K562 (cell line): ENCODE data around the gene BCL3. TPM values are rescaled to one million over a fixed set of nuclear protein-coding genes. Genes with fewer than 3 reads are reported as not detected.

ENCODE experiments used
- ARID2 ChIP-seq: fragments of 450-650 bp; IDR thresholded peaks from 2 replicates; pipeline ENCODE4 v1.6.1; 2017; ENCODE audit warnings: antibody characterized with exemption, mild to moderate bottlenecking
- ARNT ChIP-seq, 2 experiments: fragments of 450-650 bp; IDR thresholded peaks; 2 replicates each; pipeline ENCODE4 v1.6.1; 2016; ENCODE audit warnings: mild to moderate bottlenecking in 1 of 2
- BMI1 ChIP-seq: fragments of 150-350 bp; IDR thresholded peaks from 2 replicates; pipeline ENCODE4 v1.6.1; 2014; ENCODE audit warnings: low read length
- CHD4 ChIP-seq: fragments of 200-600 bp; sonication (generic); IDR thresholded peaks from 3 replicates; pipeline ENCODE4 v1.6.1; 2012; ENCODE audit warnings: low read depth, mild to moderate bottlenecking, mixed read lengths, low read length, inconsistent platforms; ENCODE audit not compliant: insufficient read depth, insufficient replicate concordance, poor library complexity, severe bottlenecking
- COPS2 ChIP-seq: fragments of 450-650 bp; conservative IDR thresholded peaks from 2 replicates; pipeline ENCODE4 v1.6.1; 2016; ENCODE audit warnings: mild to moderate bottlenecking, moderate library complexity
- CREB1 ChIP-seq, 2 experiments: sonication (generic) in 1 of 2; formaldehyde crosslinking in 1 of 2; IDR thresholded peaks; 2 replicates each; pipeline versions ENCODE4 v1.6.1 to v1.8.0; 2012 to 2022; ENCODE audit warnings: inconsistent platforms in 1 of 2, mild to moderate bottlenecking in 1 of 2, missing genetic modification reagents in 1 of 2, moderate library complexity in 1 of 2
- CREBBP ChIP-seq: IDR thresholded peaks from one replicate; pipeline ENCODE4 v1.6.1; 2012; ENCODE audit warnings: low read depth, mild to moderate bottlenecking, control low read depth, inconsistent platforms, low read length
- ELF2 ChIP-seq: fragments of 250-450 bp; sonication (Bioruptor Pico); IDR thresholded peaks from 2 replicates; pipeline ENCODE4 v1.5.0; 2021; ENCODE audit warnings: mild to moderate bottlenecking
- FOXM1 ChIP-seq, 2 experiments: fragments of 450-650 bp in 1 of 2; sonication (generic) in 1 of 2; formaldehyde crosslinking in 1 of 2; IDR thresholded peaks; 2 replicates each; pipeline versions ENCODE4 v1.6.1 to v1.9.0; 2017 to 2022; ENCODE audit warnings: low read depth in 2 of 2, mild to moderate bottlenecking in 2 of 2, missing genetic modification reagents in 1 of 2, moderate library complexity in 1 of 2
- HDAC6 ChIP-seq: IDR thresholded peaks from 2 replicates; pipeline ENCODE4 v1.6.1; 2012; ENCODE audit warnings: low read depth, mild to moderate bottlenecking, control low read depth, inconsistent platforms, low read length, moderate library complexity
- HMGN3 ChIP-seq: IDR thresholded peaks from 2 replicates; pipeline ENCODE4 v1.6.1; 2011; ENCODE audit warnings: borderline replicate concordance, low read depth, mild to moderate bottlenecking, mixed read lengths, low read length; ENCODE audit not compliant: insufficient read length; ENCODE audit errors: extremely low read depth
- KDM5B ChIP-seq: fragments of 200-600 bp; sonication (generic); IDR thresholded peaks from 2 replicates; pipeline ENCODE4 v1.6.1; 2012; ENCODE audit warnings: low read depth, mild to moderate bottlenecking, moderate library complexity, low read length, control low read depth, inconsistent platforms; ENCODE audit not compliant: insufficient replicate concordance
- LCOR ChIP-seq: sonication (generic); formaldehyde crosslinking; IDR thresholded peaks from 2 replicates; pipeline ENCODE4 v1.8.0; 2022; ENCODE audit warnings: mild to moderate bottlenecking, missing genetic modification reagents
- NCOA1 ChIP-seq: fragments of 450-650 bp; IDR thresholded peaks from 2 replicates; pipeline ENCODE4 v1.6.1; 2016; ENCODE audit warnings: low read depth
- PHB ChIP-seq: fragments of 250-450 bp; sonication (Bioruptor Pico); IDR thresholded peaks from 2 replicates; pipeline ENCODE4 v1.5.0; 2021
- POLR2AphosphoS5 ChIP-seq: IDR thresholded peaks from 2 replicates; pipeline ENCODE4 v1.6.1; 2011; ENCODE audit warnings: mild to moderate bottlenecking, low read depth, low read length, moderate library complexity; ENCODE audit not compliant: control insufficient read depth, insufficient read depth
- PRMT5 ChIP-seq: sonication (generic); formaldehyde crosslinking; IDR thresholded peaks from 2 replicates; pipeline ENCODE4 v1.5.0; 2020; ENCODE audit warnings: missing genetic modification reagents
- RAD21 ChIP-seq, 2 experiments: fragments of 250-450 bp in 1 of 2; fragments of 450-650 bp in 1 of 2; sonication (Bioruptor Pico) in 1 of 2; formaldehyde crosslinking in 1 of 2; IDR thresholded peaks in 1 of 2; conservative IDR thresholded peaks in 1 of 2; 2 replicates each; pipeline versions ENCODE4 v1.4.0 to v1.8.0; 2020 to 2022; ENCODE audit warnings: mild to moderate bottlenecking in 2 of 2, moderate library complexity in 1 of 2
- SOX6 ChIP-seq: fragments of 450-650 bp; IDR thresholded peaks from 2 replicates; pipeline ENCODE4 v1.6.1; 2014; ENCODE audit warnings: mild to moderate bottlenecking
- SUPT5H ChIP-seq: fragments of 450-650 bp; IDR thresholded peaks from 2 replicates; pipeline ENCODE4 v1.6.1; 2016
- ZNF253 ChIP-seq: fragments of 250-450 bp; sonication (Bioruptor Pico); conservative IDR thresholded peaks from 2 replicates; pipeline ENCODE4 v1.6.1; 2021; ENCODE audit warnings: mild to moderate bottlenecking
- ZNF583 ChIP-seq: fragments of 250-450 bp; sonication (Bioruptor Pico); IDR thresholded peaks from 2 replicates; pipeline ENCODE4 v1.4.0; 2020
- polyA plus RNA-seq, 8 experiments: library from polyadenylated mRNA; depleted of rRNA in 4 of 8; stranded (reverse) in 5 of 8; unstranded in 3 of 8; fragments of >200 nt; fragmentation: Nextera tagmentation in 2 of 8; fragmentation: Illumina TruSeq in 1 of 8; extraction: Ambion mirVana in 2 of 8; extraction: Trizol in 1 of 8; gene quantifications; 2 replicates each; pipeline versions ENCODE4 v1.2.1 to v1.2.3, GENCODE V29; 2011 to 2014; ENCODE audit warnings: inconsistent platforms in 1 of 8, missing spikeins in 1 of 8
- total RNA-seq, 7 experiments: library from RNA; depleted of rRNA in 6 of 7; stranded (reverse); fragments of >200 nt in 6 of 7; fragmentation: Illumina TruSeq in 2 of 7; extraction: Trizol in 2 of 7; gene quantifications; 2 replicates each; pipeline versions ENCODE4 v1.2.1 to v1.2.3, GENCODE V29; 2011 to 2021; ENCODE audit warnings: low replicate concordance in 1 of 7
- TF ChIP-seq, protein P1 (sequence below): fragments of 250-450 bp; sonication (Bioruptor Pico); IDR thresholded peaks from 2 replicates; pipeline ENCODE4 v1.4.0; 2020; ENCODE audit warnings: mild to moderate bottlenecking
- TF ChIP-seq, protein P2 (sequence below): sonication (generic); formaldehyde crosslinking; IDR thresholded peaks from 2 replicates; pipeline ENCODE4 v1.8.0; 2022; ENCODE audit warnings: mild to moderate bottlenecking, missing genetic modification reagents
- TF ChIP-seq, protein P3 (sequence below): fragments of 450-650 bp; IDR thresholded peaks from 2 replicates; pipeline ENCODE4 v1.6.1; 2016; ENCODE audit warnings: borderline replicate concordance

The BCL3 gene
- total and polyA plus RNA-seq, 9 of the 15 experiments (the other 6 are each of a cell fraction or from before 2014, with no cell fraction given), result 0.03 to 2.4 (median 0.50) TPM; not detected in 1

DNA sequence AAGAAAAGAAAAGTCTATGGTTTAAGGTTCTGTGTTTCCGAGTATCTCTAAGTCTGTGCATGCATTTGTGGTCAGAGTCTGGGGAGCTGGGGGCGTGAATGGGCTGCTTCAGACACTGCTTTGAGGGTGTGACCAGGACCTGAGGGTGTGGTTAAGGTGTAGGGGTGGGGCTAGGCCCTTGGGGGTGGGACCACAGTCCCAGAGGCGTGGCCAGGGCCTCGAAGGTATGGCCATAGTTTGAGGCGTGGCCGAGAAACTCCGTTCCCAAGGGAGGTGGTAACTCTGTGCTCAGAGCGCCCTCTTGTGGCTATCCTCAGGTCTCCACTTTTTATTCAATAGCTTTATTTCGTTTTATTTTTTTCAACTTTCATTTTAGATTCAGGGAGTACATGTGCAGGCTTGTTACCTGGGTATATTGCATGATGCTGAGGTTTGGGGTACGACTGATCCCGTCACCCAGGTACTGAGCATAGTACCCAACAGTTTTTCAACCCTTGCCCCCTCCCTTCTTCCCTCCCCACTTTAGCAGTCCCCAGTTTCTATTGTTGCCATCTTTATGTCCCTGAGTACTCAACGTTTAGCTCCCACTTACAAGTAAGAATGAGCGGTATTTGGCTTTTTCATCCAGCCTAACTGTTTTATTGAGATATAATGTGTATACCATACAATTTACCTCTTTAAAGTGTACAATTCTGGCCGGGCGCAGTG is 22.2 kb downstream of the BCL3 start (continued):
- TF ChIP-seq CREB1 (IDR thresholded peaks at IDR 0.05) (no peak), CREB1 (CRISPR knock-in tag; IDR thresholded peaks at IDR 0.05) (no peak), ARID2 (peak; percentile 95), RAD21 (CRISPR knock-in tag; conservative IDR thresholded peaks at IDR 0.05 in 1 of 2, IDR thresholded peaks at IDR 0.05 in 1 of 2) (peak; percentile 97), ZNF253 (CRISPR knock-in tag) (no peak), HDAC6 (no peak), ARNT (IDR thresholded peaks at IDR 0.05) (0 out of 4 replicates have a peak, but pooled peaks of 1 of the 2 experiments have one; percentile 63), SUPT5H (no peak), PHB (CRISPR knock-in tag) (no peak), PRMT5 (CRISPR knock-in tag) (no peak), CREBBP (no peak), FOXM1 (IDR thresholded peaks at IDR 0.05; ENCODE audit: low read depth) (no peak), FOXM1 (CRISPR knock-in tag; IDR thresholded peaks at IDR 0.05; ENCODE audit: low read depth) (no peak), SOX6 (no peak), ZNF583 (no peak), LCOR (0 out of 2 replicates have a peak, but pooled peaks have one; percentile 35), ELF2 (CRISPR knock-in tag) (no peak), NCOA1 (no peak), CHD4 (no peak), HMGN3 (no peak), KDM5B (no peak), BMI1 (no peak), POLR2AphosphoS5 (no peak), COPS2 (no peak)
- TF ChIP-seq, protein P1, sequence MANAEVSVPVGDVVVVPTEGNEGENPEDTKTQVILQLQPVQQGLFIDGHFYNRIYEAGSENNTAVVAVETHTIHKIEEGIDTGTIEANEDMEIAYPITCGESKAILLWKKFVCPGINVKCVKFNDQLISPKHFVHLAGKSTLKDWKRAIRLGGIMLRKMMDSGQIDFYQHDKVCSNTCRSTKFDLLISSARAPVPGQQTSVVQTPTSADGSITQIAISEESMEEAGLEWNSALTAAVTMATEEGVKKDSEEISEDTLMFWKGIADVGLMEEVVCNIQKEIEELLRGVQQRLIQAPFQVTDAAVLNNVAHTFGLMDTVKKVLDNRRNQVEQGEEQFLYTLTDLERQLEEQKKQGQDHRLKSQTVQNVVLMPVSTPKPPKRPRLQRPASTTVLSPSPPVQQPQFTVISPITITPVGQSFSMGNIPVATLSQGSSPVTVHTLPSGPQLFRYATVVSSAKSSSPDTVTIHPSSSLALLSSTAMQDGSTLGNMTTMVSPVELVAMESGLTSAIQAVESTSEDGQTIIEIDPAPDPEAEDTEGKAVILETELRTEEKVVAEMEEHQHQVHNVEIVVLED, result no peak
- TF ChIP-seq, protein P2, sequence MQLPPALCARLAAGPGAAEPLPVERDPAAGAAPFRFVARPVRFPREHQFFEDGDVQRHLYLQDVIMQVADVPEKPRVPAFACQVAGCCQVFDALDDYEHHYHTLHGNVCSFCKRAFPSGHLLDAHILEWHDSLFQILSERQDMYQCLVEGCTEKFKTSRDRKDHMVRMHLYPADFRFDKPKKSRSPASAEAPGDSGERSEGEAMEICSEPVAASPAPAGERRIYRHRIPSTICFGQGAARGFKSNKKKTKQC (CRISPR knock-in tag), result no peak
- TF ChIP-seq, protein P3, sequence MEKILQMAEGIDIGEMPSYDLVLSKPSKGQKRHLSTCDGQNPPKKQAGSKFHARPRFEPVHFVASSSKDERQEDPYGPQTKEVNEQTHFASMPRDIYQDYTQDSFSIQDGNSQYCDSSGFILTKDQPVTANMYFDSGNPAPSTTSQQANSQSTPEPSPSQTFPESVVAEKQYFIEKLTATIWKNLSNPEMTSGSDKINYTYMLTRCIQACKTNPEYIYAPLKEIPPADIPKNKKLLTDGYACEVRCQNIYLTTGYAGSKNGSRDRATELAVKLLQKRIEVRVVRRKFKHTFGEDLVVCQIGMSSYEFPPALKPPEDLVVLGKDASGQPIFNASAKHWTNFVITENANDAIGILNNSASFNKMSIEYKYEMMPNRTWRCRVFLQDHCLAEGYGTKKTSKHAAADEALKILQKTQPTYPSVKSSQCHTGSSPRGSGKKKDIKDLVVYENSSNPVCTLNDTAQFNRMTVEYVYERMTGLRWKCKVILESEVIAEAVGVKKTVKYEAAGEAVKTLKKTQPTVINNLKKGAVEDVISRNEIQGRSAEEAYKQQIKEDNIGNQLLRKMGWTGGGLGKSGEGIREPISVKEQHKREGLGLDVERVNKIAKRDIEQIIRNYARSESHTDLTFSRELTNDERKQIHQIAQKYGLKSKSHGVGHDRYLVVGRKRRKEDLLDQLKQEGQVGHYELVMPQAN, result no peak
